Thoracic aorta (tissue), 2 donors: ENCODE results near the gene CLMN. TPM values are rescaled to one million over a fixed set of nuclear protein-coding genes. Genes with fewer than 3 reads are reported as not detected.

Source experiments
- ATAC-seq: fragments of 150-250 bp; one replicate; pipeline ENCODE4 v1.8.0; 2017; ENCODE audit warnings: low read depth; ENCODE audit not compliant: insufficient number of reproducible peaks, low FRiP score
- DNase-seq: peaks from one replicate; pipeline ENCODE4 v3.0.0-alpha.2; 2020; ENCODE audit warnings: low spot score
- H3K27ac ChIP-seq, 2 donors: fragments of 200-600 bp; sonication (generic); 1 replicate in 1 of 2; 2 replicates in 1 of 2; pipeline ENCODE4 v1.5.1; 2016; ENCODE audit warnings: mild to moderate bottlenecking in 2 of 2, moderate library complexity in 2 of 2
- H3K27me3 ChIP-seq: fragments of 200-600 bp; sonication (generic); replicated peaks from 2 replicates; pipeline ENCODE4 v1.6.0; 2016; ENCODE audit warnings: mild to moderate bottlenecking; ENCODE audit not compliant: insufficient read depth
- H3K36me3 ChIP-seq: fragments of 200-600 bp; sonication (generic); one replicate; pipeline ENCODE4 v1.5.1; 2016
- H3K4me1 ChIP-seq, 2 donors: fragments of 200-600 bp; sonication (generic); 1 replicate in 1 of 2; 2 replicates in 1 of 2; pipeline versions ENCODE4 v1.5.1 to v1.6.0; 2016; ENCODE audit warnings: low read depth in 2 of 2, mild to moderate bottlenecking in 1 of 2; ENCODE audit not compliant: control insufficient read depth in 1 of 2
- H3K4me3 ChIP-seq: fragments of 200-600 bp; sonication (generic); 2 replicates; pipeline ENCODE4 v1.5.1; 2016; ENCODE audit warnings: mild to moderate bottlenecking
- H3K9me3 ChIP-seq: fragments of 200-600 bp; sonication (generic); 2 replicates; pipeline ENCODE4 v1.5.1; 2016
- total RNA-seq, 2 donors: library from RNA; depleted of rRNA; stranded (reverse); fragments of >200 nt; gene quantifications; one replicate each; pipeline versions ENCODE4 v1.1.0 to v1.2.3, GENCODE V29; 2016
- TF ChIP-seq, protein P1 (sequence below): fragments of 200-600 bp; sonication (generic); IDR thresholded peaks from one replicate; pipeline ENCODE4 v1.5.1; 2019; ENCODE audit warnings: antibody characterized with exemption

CLMN gene
- total RNA-seq, 2 donors from 2014 or later, result 7.3 to 10.4 TPM

DNA sequence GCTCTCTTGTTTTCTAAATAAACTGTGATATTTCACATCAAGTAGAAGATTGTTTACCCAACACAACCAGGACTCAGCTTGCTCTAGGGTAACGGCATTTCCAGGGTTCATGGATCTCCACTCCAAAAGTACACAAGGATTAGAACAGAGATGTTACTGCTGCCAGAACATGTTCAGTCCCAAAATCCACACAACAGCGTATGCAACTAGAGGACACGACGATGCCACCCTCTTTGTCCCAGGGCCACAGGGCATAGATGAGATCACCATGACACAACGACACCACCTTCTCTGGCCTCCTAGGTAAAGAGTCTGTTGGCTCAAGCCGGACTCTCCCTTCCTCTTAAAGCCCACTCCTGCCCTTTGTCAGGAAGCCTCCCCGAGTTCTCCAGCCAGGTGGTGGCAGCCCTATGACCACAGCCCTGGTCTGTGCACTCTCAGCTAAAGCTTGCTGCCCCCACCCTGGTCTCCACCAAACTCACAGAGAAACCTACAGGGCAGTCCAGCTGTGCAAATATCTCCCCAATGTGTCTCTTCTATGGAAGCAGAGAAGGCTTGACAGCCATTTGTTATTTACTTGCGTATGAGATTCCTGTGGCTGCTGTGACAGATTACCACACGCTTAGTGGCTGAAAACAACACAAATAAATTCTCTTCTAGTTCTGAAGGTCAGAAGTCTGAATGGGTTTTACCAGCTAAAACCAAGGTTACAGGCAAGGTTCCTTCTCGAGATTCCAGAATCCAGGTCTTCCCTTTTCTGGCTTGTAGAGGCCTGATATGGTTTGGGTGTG lies 10.3 kb downstream of the CLMN start:
- H3K27me3 ChIP-seq, result no peaks in the 10 kb centered on the region
- H3K4me3 ChIP-seq, result no peak overlapping the region
- no peak overlapping the region for H3K27ac ChIP-seq
- ATAC-seq, result no peak
- TF ChIP-seq, protein P1, sequence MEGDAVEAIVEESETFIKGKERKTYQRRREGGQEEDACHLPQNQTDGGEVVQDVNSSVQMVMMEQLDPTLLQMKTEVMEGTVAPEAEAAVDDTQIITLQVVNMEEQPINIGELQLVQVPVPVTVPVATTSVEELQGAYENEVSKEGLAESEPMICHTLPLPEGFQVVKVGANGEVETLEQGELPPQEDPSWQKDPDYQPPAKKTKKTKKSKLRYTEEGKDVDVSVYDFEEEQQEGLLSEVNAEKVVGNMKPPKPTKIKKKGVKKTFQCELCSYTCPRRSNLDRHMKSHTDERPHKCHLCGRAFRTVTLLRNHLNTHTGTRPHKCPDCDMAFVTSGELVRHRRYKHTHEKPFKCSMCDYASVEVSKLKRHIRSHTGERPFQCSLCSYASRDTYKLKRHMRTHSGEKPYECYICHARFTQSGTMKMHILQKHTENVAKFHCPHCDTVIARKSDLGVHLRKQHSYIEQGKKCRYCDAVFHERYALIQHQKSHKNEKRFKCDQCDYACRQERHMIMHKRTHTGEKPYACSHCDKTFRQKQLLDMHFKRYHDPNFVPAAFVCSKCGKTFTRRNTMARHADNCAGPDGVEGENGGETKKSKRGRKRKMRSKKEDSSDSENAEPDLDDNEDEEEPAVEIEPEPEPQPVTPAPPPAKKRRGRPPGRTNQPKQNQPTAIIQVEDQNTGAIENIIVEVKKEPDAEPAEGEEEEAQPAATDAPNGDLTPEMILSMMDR, result no peak
- no peak for DNase-seq
- no peaks in the 10 kb centered on the region for H3K9me3 ChIP-seq
- H3K4me1 ChIP-seq, result peaks cover 1 to 4% of the 10 kb centered on the region in 2 donors
- H3K36me3 ChIP-seq, result no peaks in the 10 kb centered on the region

GRCh38 chr14:95308073-95308472 lies 11.6 kb downstream of the CLMN start:
- TF ChIP-seq, protein P1, result no peak

DNA sequence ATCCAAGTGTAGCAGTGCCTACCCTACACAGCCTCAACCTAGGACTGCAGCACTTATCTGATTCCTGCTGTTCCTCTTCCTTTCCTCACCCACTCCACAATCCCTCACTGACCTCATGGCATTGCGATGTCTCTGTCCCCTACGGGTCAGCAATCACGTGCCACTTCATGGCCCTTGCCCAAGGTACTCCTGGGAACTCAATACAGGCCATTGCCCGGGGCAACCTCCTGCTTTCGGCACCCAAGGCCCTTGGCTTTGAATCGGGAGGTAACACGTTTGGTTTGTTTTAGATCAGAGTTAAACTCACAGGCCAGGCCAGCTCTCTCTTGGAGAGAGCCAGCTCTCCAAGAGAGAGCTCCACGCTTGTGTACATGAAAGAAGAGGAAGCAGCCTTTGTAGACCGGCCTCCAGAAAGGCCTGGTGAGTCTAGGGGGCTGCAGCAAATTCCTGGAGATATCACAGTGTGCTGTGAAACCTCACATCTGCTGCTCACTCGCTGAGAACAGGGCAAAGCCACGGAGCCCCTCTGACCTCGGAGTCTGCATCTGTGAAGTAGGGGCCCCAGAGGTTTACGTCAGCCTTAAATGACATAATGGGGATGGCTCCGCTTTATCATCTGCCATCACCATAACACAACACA lies 12.2 kb downstream of the CLMN start:
- H3K27me3 ChIP-seq, result no peaks in the 10 kb centered on the region
- no peaks in the 10 kb centered on the region for H3K9me3 ChIP-seq
- H3K36me3 ChIP-seq, result no peaks in the 10 kb centered on the region
- ATAC-seq (no peak), DNase-seq (no peak)
- no peaks in the 10 kb centered on the region for H3K4me1 ChIP-seq
- TF ChIP-seq, protein P1, result no peak
- no peak overlapping the region for H3K27ac ChIP-seq
- H3K4me3 ChIP-seq, result no peak overlapping the region

More at GRCh38 chr14:95308073-95308472, 11.6 kb downstream of the CLMN start:
- Histone ChIP-seq H3K36me3 (no peaks in the 10 kb centered on the region), H3K27ac (no peak overlapping the region), H3K4me1 (no peaks in the 10 kb centered on the region), H3K4me3 (no peak overlapping the region), H3K9me3 (no peaks in the 10 kb centered on the region), H3K27me3 (no peaks in the 10 kb centered on the region)
- ATAC-seq (no peak), DNase-seq (no peak)

- no peak for DNase-seq
- H3K4me1 ChIP-seq, result no peaks in the 10 kb centered on the region
- H3K27me3 ChIP-seq, result no peaks in the 10 kb centered on the region
- H3K27ac ChIP-seq, result no peak overlapping the region
- H3K4me3 ChIP-seq, result no peak overlapping the region
- TF ChIP-seq, protein P1, result no peak
- no peak for ATAC-seq
- H3K36me3 ChIP-seq, result no peaks in the 10 kb centered on the region
- no peaks in the 10 kb centered on the region for H3K9me3 ChIP-seq
Observed at GRCh38 chr14:95305940-95306339, 13.8 kb downstream of the CLMN start.

DNA sequence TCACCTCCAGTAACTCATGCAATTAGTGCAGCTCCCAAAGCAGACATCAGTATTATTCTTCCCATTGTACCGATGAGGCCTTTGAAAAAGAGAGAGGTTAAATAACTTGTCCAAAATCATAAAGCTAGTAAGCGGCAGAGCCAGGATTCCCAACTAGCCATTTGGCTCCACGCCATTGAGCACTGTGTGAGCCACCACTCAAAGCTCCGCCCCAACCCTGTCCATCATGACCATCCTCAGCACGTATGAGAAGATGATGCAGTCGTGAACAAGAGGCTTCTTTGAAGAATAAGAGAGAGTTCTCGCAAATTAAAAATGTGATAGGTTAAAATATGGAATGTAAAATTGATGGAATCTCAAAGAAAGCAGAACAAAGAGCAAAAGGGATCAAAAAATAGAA lies 14.6 kb downstream of the CLMN start:
- no peaks in the 10 kb centered on the region for H3K27me3 ChIP-seq
- no peak overlapping the region for H3K4me3 ChIP-seq
- no peak overlapping the region for H3K27ac ChIP-seq
- H3K36me3 ChIP-seq, result no peaks in the 10 kb centered on the region
- no peak for ATAC-seq
- no peaks in the 10 kb centered on the region for H3K9me3 ChIP-seq
- TF ChIP-seq, protein P1, result no peak
- DNase-seq, result no peak
- no peaks in the 10 kb centered on the region for H3K4me1 ChIP-seq
